ENCODE measurements around the gene ETV3L.

The ETV3L gene

DNA sequence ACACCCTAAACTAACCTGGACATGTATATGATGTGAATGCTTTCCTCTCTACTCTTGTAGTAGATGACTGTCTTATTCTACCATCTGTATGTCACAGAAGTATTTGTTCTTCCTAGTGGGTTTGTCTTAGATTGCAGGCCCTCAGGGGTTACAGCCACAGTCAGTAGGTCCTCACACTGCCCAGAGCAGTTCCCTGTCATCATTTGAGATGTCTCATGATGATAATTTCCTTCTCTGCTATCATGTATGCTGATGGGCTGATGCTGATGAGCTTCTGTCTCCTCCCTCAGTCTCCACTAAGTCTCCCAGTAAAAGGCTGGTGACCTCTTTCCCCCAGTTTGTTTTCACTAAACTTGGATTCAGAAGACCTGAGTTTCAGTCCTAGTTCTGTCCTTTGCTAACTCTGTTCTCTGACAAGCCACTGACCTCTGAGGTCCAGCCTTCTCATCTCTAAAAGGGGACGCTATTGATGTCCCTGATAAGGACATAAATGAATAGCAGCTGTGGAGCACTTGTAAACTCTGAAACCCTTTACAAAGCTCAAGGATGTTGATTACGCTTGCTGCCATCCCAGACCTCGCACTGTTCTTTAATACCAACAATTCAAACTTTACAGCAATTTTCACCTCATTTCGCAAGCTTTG, 41.7 kb upstream of the ETV3L start:
- ChIA-PET POLR2A (no interaction called here), CTCF (interaction anchor here (0.6 to 4.9 kb wide), 4 partner anchors 14 to 99 kb away, joined by 3 to 50 read pairs (median 4); no protein-coding TSS in a partner anchor)
- H3K9me3 ChIP-seq (ENCODE audit: control insufficient read depth, insufficient read depth, low read depth, low read length), result no peaks in the 10 kb centered on the region
- no peaks in the 10 kb centered on the region for H3K36me3 ChIP-seq (ENCODE audit: control insufficient read depth in 2 of 2, insufficient read depth in 1 of 2, low read length in 2 of 2)
- no peak overlapping the region for H3K27ac ChIP-seq (ENCODE audit: extremely low read depth, low read depth, low read length)
- no peak overlapping the region for H3K4me3 ChIP-seq (ENCODE audit: low read depth, low read length)
- no peak for TF ChIP-seq ZNF140 (tag by site-specific recombination; IDR thresholded peaks at IDR 0.05)
- TF ChIP-seq ZNF626 (tag by site-specific recombination; IDR thresholded peaks at IDR 0.05), result no peak
- TF ChIP-seq HOXA7 (CRISPR knock-in tag; IDR thresholded peaks at IDR 0.05; ENCODE audit: borderline replicate concordance), result no peak
- no peak for TF ChIP-seq INSM2 (tag by site-specific recombination; IDR thresholded peaks at IDR 0.05)
- no peak for TF ChIP-seq ZNF394 (tag by site-specific recombination; IDR thresholded peaks at IDR 0.05; ENCODE audit: borderline replicate concordance)
- no peak for TF ChIP-seq ZBTB6 (tag by site-specific recombination; IDR thresholded peaks at IDR 0.05)
- no peak for TF ChIP-seq ZNF2 (tag by site-specific recombination; IDR thresholded peaks at IDR 0.05)
- TF ChIP-seq ZFP3 (tag by site-specific recombination; IDR thresholded peaks at IDR 0.05; ENCODE audit: low read depth), result no peak
- no peak for TF ChIP-seq ZBTB1 (tag by site-specific recombination; IDR thresholded peaks at IDR 0.05)
- TF ChIP-seq, protein P1, sequence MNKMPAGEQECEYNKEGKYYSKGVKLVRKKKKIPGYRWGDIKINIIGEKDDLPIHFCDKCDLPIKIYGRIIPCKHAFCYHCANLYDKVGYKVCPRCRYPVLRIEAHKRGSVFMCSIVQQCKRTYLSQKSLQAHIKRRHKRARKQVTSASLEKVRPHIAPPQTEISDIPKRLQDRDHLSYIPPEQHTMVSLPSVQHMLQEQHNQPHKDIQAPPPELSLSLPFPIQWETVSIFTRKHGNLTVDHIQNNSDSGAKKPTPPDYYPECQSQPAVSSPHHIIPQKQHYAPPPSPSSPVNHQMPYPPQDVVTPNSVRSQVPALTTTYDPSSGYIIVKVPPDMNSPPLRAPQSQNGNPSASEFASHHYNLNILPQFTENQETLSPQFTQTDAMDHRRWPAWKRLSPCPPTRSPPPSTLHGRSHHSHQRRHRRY (tag by site-specific recombination; IDR thresholded peaks at IDR 0.05), result no peak
- no peak for TF ChIP-seq ZNF248 (tag by site-specific recombination; IDR thresholded peaks at IDR 0.05)
- no peak for TF ChIP-seq ZNF76 (tag by site-specific recombination; IDR thresholded peaks at IDR 0.05; ENCODE audit: borderline replicate concordance, low read depth)
- TF ChIP-seq ZBTB20 (tag by site-specific recombination; IDR thresholded peaks at IDR 0.05), result no peak
- TF ChIP-seq SP2 (tag by site-specific recombination; IDR thresholded peaks at IDR 0.05), result no peak
- no peak for TF ChIP-seq ZNF155 (tag by site-specific recombination; IDR thresholded peaks at IDR 0.05)
- TF ChIP-seq KLF10 (tag by site-specific recombination; IDR thresholded peaks at IDR 0.05), result no peak
- TF ChIP-seq ZNF529 (tag by site-specific recombination; IDR thresholded peaks at IDR 0.05; ENCODE audit: insufficient replicate concordance), result no peak
- peaks cover 5% of the 10 kb centered on the region for H3K4me1 ChIP-seq (ENCODE audit: control insufficient read depth, insufficient read depth, low read length)

DNA sequence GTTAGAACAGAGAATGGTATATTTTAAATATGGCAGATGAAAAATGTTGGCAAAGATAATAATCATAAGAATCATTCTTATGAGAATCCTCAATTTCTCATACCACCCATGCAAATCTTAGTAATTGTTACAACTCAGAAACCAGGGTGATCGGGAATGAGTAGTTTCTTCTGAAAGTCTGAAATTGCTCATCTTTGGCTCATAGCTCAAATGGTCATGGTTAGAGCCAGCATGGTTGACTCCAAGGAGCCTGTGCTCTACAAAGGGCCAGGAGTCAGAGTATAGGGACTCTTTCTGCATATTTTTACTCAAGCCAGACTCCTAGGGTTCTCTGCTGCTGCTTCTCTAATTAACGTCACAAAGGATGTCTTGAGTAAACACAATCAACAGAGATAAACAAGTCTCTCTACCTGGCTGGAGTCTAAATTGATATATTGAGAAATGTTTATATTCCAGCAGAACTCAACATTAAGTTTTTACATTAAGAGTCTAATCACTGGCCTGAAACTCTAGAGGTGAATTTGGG, 40.5 kb upstream of the ETV3L start:
- CTCF ChIA-PET, result interaction anchor here (0.7 to 4.9 kb wide), 3 partner anchors 12 to 50 kb away, joined by 3 to 50 read pairs (median 8); no protein-coding TSS in a partner anchor
- Histone ChIP-seq H3K9me3 (ENCODE audit: control insufficient read depth, insufficient read depth, low read depth, low read length) (no peaks in the 10 kb centered on the region), H3K27ac (ENCODE audit: extremely low read depth, low read depth, low read length) (no peak overlapping the region), H3K4me1 (ENCODE audit: control insufficient read depth, insufficient read depth, low read length) (peaks cover 6% of the 10 kb centered on the region), H3K36me3 (ENCODE audit: control insufficient read depth in 2 of 2, insufficient read depth in 1 of 2, low read length in 2 of 2) (peaks cover under 1 to 11% of the 10 kb centered on the region in 2 experiments; a peak in 2 of 3 replicates), H3K4me3 (ENCODE audit: low read depth, low read length) (no peak overlapping the region)
- POLR2A ChIA-PET, result interaction anchor here (1.4 kb wide), 1 partner anchor 16 kb away, joined by 3 read pairs; no protein-coding TSS in a partner anchor
- TF ChIP-seq, protein P2, sequence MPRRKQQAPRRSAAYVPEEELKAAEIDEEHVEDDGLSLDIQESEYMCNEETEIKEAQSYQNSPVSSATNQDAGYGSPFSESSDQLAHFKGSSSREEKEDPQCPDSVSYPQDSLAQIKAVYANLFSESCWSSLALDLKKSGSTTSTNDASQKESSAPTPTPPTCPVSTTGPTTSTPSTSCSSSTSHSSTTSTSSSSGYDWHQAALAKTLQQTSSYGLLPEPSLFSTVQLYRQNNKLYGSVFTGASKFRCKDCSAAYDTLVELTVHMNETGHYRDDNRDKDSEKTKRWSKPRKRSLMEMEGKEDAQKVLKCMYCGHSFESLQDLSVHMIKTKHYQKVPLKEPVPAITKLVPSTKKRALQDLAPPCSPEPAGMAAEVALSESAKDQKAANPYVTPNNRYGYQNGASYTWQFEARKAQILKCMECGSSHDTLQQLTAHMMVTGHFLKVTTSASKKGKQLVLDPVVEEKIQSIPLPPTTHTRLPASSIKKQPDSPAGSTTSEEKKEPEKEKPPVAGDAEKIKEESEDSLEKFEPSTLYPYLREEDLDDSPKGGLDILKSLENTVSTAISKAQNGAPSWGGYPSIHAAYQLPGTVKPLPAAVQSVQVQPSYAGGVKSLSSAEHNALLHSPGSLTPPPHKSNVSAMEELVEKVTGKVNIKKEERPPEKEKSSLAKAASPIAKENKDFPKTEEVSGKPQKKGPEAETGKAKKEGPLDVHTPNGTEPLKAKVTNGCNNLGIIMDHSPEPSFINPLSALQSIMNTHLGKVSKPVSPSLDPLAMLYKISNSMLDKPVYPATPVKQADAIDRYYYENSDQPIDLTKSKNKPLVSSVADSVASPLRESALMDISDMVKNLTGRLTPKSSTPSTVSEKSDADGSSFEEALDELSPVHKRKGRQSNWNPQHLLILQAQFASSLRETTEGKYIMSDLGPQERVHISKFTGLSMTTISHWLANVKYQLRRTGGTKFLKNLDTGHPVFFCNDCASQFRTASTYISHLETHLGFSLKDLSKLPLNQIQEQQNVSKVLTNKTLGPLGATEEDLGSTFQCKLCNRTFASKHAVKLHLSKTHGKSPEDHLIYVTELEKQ (tag by site-specific recombination; IDR thresholded peaks at IDR 0.05; ENCODE audit: borderline replicate concordance), result no peak
- TF ChIP-seq ZNF311 (tag by site-specific recombination; IDR thresholded peaks at IDR 0.05; ENCODE audit: borderline replicate concordance) (no peak), ZNF48 (tag by site-specific recombination; IDR thresholded peaks at IDR 0.05) (no peak), ZNF501 (tag by site-specific recombination; IDR thresholded peaks at IDR 0.05) (no peak), ZNF776 (tag by site-specific recombination; IDR thresholded peaks at IDR 0.05; ENCODE audit: borderline replicate concordance) (no peak), ZNF394 (tag by site-specific recombination; IDR thresholded peaks at IDR 0.05; ENCODE audit: borderline replicate concordance) (no peak)

Measured in HEK293 (cell line).